Suppressor macrophage treated with lipopolysaccharide for 1 hour (primary cell): ENCODE results near the gene CARD11.
A peak's percentile ranks its signal among the peaks of the same experiment; 100 is the strongest.
"Not testable (repeated sequence)": the region's sequence is repeated elsewhere in the genome, so short reads cannot be mapped to it uniquely, and the experiment has no call there.

Experiments used
- DNase-seq, 3 donors: peaks; one replicate each; pipeline ENCODE4 v3.0.0-alpha.2; 2020 to 2022

The CARD11 gene

GRCh38 chr7:3063016-3063753 lies 19.5 kb upstream of the CARD11 start:
- peak; percentile 38 to 51 (median 43) for DNase-seq

GRCh38 chr7:3057066-3057420 lies 13.4 kb upstream of the CARD11 start:
- no peak for DNase-seq

GRCh38 chr7:3056234-3057065 lies 12.8 kb upstream of the CARD11 start:
- DNase-seq = no peak

- no peak for DNase-seq
Measured at GRCh38 chr7:3055626-3056025, 12.0 kb upstream of the CARD11 start.

GRCh38 chr7:3042861-3043489 lies 692 bp downstream of the CARD11 start:
- no peak for DNase-seq

GRCh38 chr7:3041986-3042675 lies 1.5 kb downstream of the CARD11 start:
- DNase-seq = no peak

GRCh38 chr7:3039787-3040186 lies 3.9 kb downstream of the CARD11 start:
- no peak for DNase-seq

- DNase-seq = not testable (repeated sequence)
Measured at GRCh38 chr7:3038011-3038410, 5.7 kb downstream of the CARD11 start.

- DNase-seq = peak in 1 of 3 donors; percentile 16
Measured at GRCh38 chr7:3037259-3037658, 6.4 kb downstream of the CARD11 start.

GRCh38 chr7:3034591-3035150 lies 9.0 kb downstream of the CARD11 start:
- DNase-seq = no peak

GRCh38 chr7:3033581-3033980 lies 10.1 kb downstream of the CARD11 start:
- DNase-seq = peak; percentile 29 to 52 (median 34)

GRCh38 chr7:3033136-3033535 lies 10.5 kb downstream of the CARD11 start:
- no peak for DNase-seq

- no peak for DNase-seq
Measured at GRCh38 chr7:3032256-3032655, 11.4 kb downstream of the CARD11 start.

- no peak for DNase-seq
Measured at GRCh38 chr7:3029138-3029537, 14.5 kb downstream of the CARD11 start.

GRCh38 chr7:3028758-3029093 lies 14.9 kb downstream of the CARD11 start:
- DNase-seq = no peak

GRCh38 chr7:3028071-3028757 lies 15.5 kb downstream of the CARD11 start:
- DNase-seq = peak; percentile 83 to 89 (median 87)

- no peak for DNase-seq
Measured at GRCh38 chr7:3027005-3027845, 16.4 kb downstream of the CARD11 start.

GRCh38 chr7:3025616-3026015 lies 18.1 kb downstream of the CARD11 start:
- DNase-seq = no peak

GRCh38 chr7:3021825-3022224 lies 21.8 kb downstream of the CARD11 start:
- DNase-seq = no peak

- DNase-seq = not testable (repeated sequence)
Measured at GRCh38 chr7:3021224-3021623, 22.4 kb downstream of the CARD11 start.

- no peak for DNase-seq
Measured at GRCh38 chr7:3020416-3020815, 23.3 kb downstream of the CARD11 start.
